Testis (tissue), 2 donors: ENCODE results near the gene NAALADL1.

Experiments used
- POLR2A ChIP-seq: fragments of 450-650 bp; IDR thresholded peaks from one replicate; pipeline ENCODE4 v1.6.1; 2017; ENCODE audit warnings: antibody characterized with exemption, mild to moderate bottlenecking, moderate library complexity
- TF ChIP-seq, protein P1 (sequence below), 3 experiments: fragments of 450-650 bp in 2 of 3; fragments of 200-600 bp in 1 of 3; sonication (generic) in 1 of 3; IDR thresholded peaks; one replicate each; pipeline ENCODE4 v1.5.1; 2016 to 2019; ENCODE audit warnings: antibody characterized with exemption in 3 of 3, mild to moderate bottlenecking in 2 of 3, moderate library complexity in 1 of 3

DNA sequence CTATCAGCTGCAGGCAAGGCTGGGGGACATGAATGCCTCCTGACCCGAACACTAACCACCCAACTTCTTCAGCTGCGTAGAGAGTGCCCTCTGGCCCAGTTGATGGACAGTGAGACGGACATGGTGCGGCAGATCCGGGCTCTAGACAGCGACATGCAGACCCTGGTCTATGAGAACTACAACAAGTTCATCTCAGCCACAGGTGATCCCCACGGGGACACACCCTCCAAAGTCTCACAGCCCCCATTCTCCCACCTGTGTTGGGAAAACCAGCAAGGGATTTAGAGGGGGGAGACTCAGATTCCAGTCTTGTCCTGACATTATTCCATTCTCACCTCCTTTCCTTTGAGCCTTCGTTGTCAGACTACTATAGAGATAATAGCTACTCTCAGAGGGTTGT, 38.6 kb upstream of the NAALADL1 start:
- TF ChIP-seq POLR2A = no peak
- TF ChIP-seq, protein P1, sequence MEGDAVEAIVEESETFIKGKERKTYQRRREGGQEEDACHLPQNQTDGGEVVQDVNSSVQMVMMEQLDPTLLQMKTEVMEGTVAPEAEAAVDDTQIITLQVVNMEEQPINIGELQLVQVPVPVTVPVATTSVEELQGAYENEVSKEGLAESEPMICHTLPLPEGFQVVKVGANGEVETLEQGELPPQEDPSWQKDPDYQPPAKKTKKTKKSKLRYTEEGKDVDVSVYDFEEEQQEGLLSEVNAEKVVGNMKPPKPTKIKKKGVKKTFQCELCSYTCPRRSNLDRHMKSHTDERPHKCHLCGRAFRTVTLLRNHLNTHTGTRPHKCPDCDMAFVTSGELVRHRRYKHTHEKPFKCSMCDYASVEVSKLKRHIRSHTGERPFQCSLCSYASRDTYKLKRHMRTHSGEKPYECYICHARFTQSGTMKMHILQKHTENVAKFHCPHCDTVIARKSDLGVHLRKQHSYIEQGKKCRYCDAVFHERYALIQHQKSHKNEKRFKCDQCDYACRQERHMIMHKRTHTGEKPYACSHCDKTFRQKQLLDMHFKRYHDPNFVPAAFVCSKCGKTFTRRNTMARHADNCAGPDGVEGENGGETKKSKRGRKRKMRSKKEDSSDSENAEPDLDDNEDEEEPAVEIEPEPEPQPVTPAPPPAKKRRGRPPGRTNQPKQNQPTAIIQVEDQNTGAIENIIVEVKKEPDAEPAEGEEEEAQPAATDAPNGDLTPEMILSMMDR (IDR thresholded peaks at IDR 0.05) = no peak
